Measurements from ENCODE around the gene RESF1. TPM values are rescaled to one million over a fixed set of nuclear protein-coding genes. Genes with fewer than 3 reads are reported as not detected.
A peak's percentile ranks its signal among the peaks of the same experiment; 100 is the strongest.

Gene RESF1
- total and polyA plus RNA-seq, 2 of the 13 experiments (the other 11 are each of a cell fraction or from before 2014, with no cell fraction given), result 7.9 to 16.8 TPM

DNA sequence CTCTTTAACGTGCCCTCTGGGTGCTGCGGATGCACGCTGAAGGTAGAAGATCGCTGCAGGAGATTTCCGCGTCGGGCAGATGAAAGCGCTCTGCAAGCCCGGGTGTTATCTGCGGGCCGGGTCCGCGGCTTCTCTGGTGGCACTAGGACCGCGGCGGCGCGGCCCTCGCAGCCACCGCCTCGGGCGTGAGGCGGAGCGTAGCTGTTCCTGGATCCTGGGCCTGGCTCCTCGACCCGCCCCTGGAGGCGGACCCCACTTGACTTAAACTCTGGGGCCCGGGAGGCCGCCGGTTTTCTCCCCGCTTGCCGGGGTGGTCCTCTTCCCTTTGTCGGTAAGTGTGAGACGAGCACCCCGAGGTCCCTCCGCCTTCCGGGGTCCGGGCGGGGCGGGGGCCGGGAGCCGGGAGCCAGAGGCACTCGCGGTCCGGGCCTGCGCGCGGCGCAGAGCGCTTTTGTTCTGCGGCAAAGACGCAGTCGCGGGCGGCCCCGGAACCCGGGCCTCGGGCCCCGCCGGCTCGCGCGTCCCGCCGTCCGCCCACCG lies at the start of gene RESF1 (continued):
- TF ChIP-seq, protein P1, sequence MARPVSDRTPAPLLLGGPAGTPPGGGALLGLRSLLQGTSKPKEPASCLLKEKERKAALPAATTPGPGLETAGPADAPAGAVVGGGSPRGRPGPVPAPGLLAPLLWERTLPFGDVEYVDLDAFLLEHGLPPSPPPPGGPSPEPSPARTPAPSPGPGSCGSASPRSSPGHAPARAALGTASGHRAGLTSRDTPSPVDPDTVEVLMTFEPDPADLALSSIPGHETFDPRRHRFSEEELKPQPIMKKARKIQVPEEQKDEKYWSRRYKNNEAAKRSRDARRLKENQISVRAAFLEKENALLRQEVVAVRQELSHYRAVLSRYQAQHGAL (CRISPR knock-in tag; IDR thresholded peaks at IDR 0.05; ENCODE audit: not compliant biosample characterization), result no peak
- TF ChIP-seq GTF2F1 (IDR thresholded peaks at IDR 0.05; ENCODE audit: low read length), result no peak
- TF ChIP-seq ZNF280B (CRISPR knock-in tag; IDR thresholded peaks at IDR 0.05; ENCODE audit: borderline replicate concordance), result no peak; the same call in 1 of the 2 replicates
- no peak for TF ChIP-seq MIER3 (CRISPR knock-in tag; IDR thresholded peaks at IDR 0.05; ENCODE audit: borderline replicate concordance)
- peak; percentile 66 for TF ChIP-seq POGK (CRISPR knock-in tag; conservative IDR thresholded peaks at IDR 0.05)
- no peak for TF ChIP-seq NFYC (CRISPR knock-in tag; IDR thresholded peaks at IDR 0.05)
- TF ChIP-seq POGZ (CRISPR knock-in tag; IDR thresholded peaks at IDR 0.05), result peak; percentile 70
- peak; percentile 71; the same call in 1 of the 2 replicates for TF ChIP-seq ZNF878 (CRISPR knock-in tag; IDR thresholded peaks at IDR 0.05)
- TF ChIP-seq MAF1 (CRISPR knock-in tag; IDR thresholded peaks at IDR 0.05; ENCODE audit: borderline replicate concordance), result no peak
- TF ChIP-seq ZNF329 (CRISPR knock-in tag; IDR thresholded peaks at IDR 0.05; ENCODE audit: low read depth), result no peak
- 0 out of 2 replicates have a peak, but pooled peaks have one; percentile 76 for TF ChIP-seq ZNF414 (CRISPR knock-in tag; IDR thresholded peaks at IDR 0.05)
- no peak for TF ChIP-seq ZNF101 (CRISPR knock-in tag; IDR thresholded peaks at IDR 0.05; ENCODE audit: borderline replicate concordance, low read depth)
- peak; percentile 70 for TF ChIP-seq ZNF768 (CRISPR knock-in tag; IDR thresholded peaks at IDR 0.05)
- TF ChIP-seq ZNF644 (CRISPR knock-in tag; IDR thresholded peaks at IDR 0.05; ENCODE audit: low read depth), result 0 out of 2 replicates have a peak, but pooled peaks have one; percentile 5
- TF ChIP-seq ZNF256 (CRISPR knock-in tag; conservative IDR thresholded peaks at IDR 0.05), result no peak
- TF ChIP-seq CBX5 (CRISPR knock-in tag; IDR thresholded peaks at IDR 0.05; ENCODE audit: borderline replicate concordance), result peak; percentile 85; the same call in 1 of the 2 replicates
- TF ChIP-seq, protein P2, sequence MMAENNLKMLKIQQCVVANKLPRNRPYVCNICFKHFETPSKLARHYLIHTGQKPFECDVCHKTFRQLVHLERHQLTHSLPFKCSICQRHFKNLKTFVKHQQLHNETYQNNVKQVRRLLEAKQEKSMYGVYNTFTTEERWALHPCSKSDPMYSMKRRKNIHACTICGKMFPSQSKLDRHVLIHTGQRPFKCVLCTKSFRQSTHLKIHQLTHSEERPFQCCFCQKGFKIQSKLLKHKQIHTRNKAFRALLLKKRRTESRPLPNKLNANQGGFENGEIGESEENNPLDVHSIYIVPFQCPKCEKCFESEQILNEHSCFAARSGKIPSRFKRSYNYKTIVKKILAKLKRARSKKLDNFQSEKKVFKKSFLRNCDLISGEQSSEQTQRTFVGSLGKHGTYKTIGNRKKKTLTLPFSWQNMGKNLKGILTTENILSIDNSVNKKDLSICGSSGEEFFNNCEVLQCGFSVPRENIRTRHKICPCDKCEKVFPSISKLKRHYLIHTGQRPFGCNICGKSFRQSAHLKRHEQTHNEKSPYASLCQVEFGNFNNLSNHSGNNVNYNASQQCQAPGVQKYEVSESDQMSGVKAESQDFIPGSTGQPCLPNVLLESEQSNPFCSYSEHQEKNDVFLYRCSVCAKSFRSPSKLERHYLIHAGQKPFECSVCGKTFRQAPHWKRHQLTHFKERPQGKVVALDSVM (CRISPR knock-in tag; IDR thresholded peaks at IDR 0.05), result no peak
- no peak for TF ChIP-seq PCBP2 (optimal IDR thresholded peaks at IDR 0.05; ENCODE audit: low read depth, low read length, poor library complexity, severe bottlenecking)
- TF ChIP-seq ZSCAN21 (CRISPR knock-in tag; IDR thresholded peaks at IDR 0.05; ENCODE audit: borderline replicate concordance), result no peak
- no peak for TF ChIP-seq HMG20B (CRISPR knock-in tag; conservative IDR thresholded peaks at IDR 0.05)
- TF ChIP-seq, protein P3, sequence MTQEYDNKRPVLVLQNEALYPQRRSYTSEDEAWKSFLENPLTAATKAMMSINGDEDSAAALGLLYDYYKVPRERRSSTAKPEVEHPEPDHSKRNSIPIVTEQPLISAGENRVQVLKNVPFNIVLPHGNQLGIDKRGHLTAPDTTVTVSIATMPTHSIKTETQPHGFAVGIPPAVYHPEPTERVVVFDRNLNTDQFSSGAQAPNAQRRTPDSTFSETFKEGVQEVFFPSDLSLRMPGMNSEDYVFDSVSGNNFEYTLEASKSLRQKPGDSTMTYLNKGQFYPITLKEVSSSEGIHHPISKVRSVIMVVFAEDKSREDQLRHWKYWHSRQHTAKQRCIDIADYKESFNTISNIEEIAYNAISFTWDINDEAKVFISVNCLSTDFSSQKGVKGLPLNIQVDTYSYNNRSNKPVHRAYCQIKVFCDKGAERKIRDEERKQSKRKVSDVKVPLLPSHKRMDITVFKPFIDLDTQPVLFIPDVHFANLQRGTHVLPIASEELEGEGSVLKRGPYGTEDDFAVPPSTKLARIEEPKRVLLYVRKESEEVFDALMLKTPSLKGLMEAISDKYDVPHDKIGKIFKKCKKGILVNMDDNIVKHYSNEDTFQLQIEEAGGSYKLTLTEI (CRISPR knock-in tag; conservative IDR thresholded peaks at IDR 0.05), result no peak
